ENCODE data around the gene KCTD10. TPM values are rescaled to one million over a fixed set of nuclear protein-coding genes. Genes with fewer than 3 reads are reported as not detected.

KCTD10 gene
- total and polyA plus RNA-seq, 9 of the 15 experiments (the other 6 are each of a cell fraction or from before 2014, with no cell fraction given): 1.9 to 37.5 (median 15.7) TPM

DNA sequence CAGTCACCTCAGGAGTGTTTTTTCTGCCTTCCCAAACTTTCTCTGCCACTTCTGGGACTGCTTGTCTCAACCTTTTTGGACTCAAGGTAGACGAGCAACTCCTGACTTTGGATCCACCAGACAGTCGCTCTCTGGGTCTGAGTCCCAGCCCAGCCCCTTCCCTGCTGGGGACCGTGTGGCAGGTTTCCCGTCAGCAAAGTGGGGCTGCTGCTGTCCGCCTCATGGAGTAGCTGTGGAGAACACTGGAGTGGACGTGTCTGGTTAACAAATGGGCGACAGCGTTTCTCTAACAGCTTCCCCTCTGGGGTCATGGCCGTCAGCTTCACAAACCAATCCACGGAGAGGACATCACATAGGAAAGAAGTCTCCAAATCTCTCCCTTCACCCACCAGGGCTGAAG is 54.8 kb downstream of the KCTD10 start:
- DNase-seq (ENCODE audit: extremely low read depth in 1 of 4, low spot score in 3 of 4) (no peak), ATAC-seq (no peak), FAIRE-seq (no peak)
- H3K4me2 ChIP-seq (ENCODE audit: insufficient read depth, low read length): no peak overlapping the region
- no peak overlapping the region for H3K27ac ChIP-seq (ENCODE audit: extremely low read depth, low read depth, low read length)
- H3K27me3 ChIP-seq (ENCODE audit: control insufficient read depth in 2 of 2, insufficient read depth in 2 of 2, low read length in 2 of 2): peaks cover 5 to 37% of the 10 kb centered on the region in 2 experiments; a peak in 4 of 5 replicates
- CTCF ChIA-PET (ENCODE audit: low intra/inter-chr PET ratio): no interaction called here
- H3K9me3 ChIP-seq (replicated peaks; ENCODE audit: control insufficient read depth, insufficient read depth, low read depth, low read length): 0 out of 2 replicates have a peak, but pooled peaks cover 3% of the 10 kb centered on the region
- H3K4me3 ChIP-seq: no peak overlapping the region
- H3K36me3 ChIP-seq (ENCODE audit: control insufficient read depth, insufficient read depth, low read length): no peaks in the 10 kb centered on the region
- POLR2A ChIA-PET: interaction anchor here (0.8 kb wide), 1 partner anchor 41 kb away, joined by 3 read pairs; no protein-coding TSS in a partner anchor
- WGBS (ENCODE audit: insufficient coverage, low coverage, missing lambda C conversion rate): 4% methylated on average over 10 of the region's 10 CpGs
- no peaks in the 10 kb centered on the region for H3K4me1 ChIP-seq (replicated peaks in 1 of 2; ENCODE audit: control insufficient read depth in 2 of 2, insufficient read depth in 2 of 2, low read length in 2 of 2)
- in situ Hi-C loops (cut with MboI): no loop called here
- H3K9me1 ChIP-seq (ENCODE audit: control insufficient read depth, insufficient read depth, low read length): no peaks in the 10 kb centered on the region
- H2AFZ ChIP-seq (ENCODE audit: low read depth, low read length): no peak overlapping the region
- H3K9ac ChIP-seq (ENCODE audit: insufficient read depth in 1 of 2, low read depth in 2 of 2, low read length in 2 of 2): peak overlapping the region in 1 of 2 experiments; percentile 65; a peak in 1 of 4 replicates
- 0 out of 2 replicates have a peak, but pooled peaks cover 2% of the 10 kb centered on the region for H4K20me1 ChIP-seq (replicated peaks; ENCODE audit: control insufficient read depth, insufficient read depth, low read length)
- no TSS peak for BruUV-seq (replicated peaks)
- intact Hi-C loops (cut with micrococcal nuclease): loop anchor here (10.0 kb wide), 1 partner anchor 93 kb away; no protein-coding TSS in a partner anchor
- H3K79me2 ChIP-seq (ENCODE audit: control insufficient read depth, insufficient read depth, low read length): no peaks in the 10 kb centered on the region
- no peak for TF ChIP-seq ZBTB33 (CRISPR knock-in tag; IDR thresholded peaks at IDR 0.05)
- no peak for TF ChIP-seq CBX1 (IDR thresholded peaks at IDR 0.05; ENCODE audit: low read depth)
- no peak for TF ChIP-seq MTA1 (IDR thresholded peaks at IDR 0.05; ENCODE audit: borderline replicate concordance)
- no peak for TF ChIP-seq ZNF830 (CRISPR knock-in tag; IDR thresholded peaks at IDR 0.05)
- TF ChIP-seq MBD1 (CRISPR knock-in tag; IDR thresholded peaks at IDR 0.05): no peak
- no peak for TF ChIP-seq ZNF511 (CRISPR knock-in tag; IDR thresholded peaks at IDR 0.05)
- no peak for TF ChIP-seq ZC3H11A (IDR thresholded peaks at IDR 0.05; ENCODE audit: low read depth, low read length)
- TF ChIP-seq HNRNPH1 (optimal IDR thresholded peaks at IDR 0.05; ENCODE audit: low read depth, low read length): no peak
- no peak for TF ChIP-seq TAF1 (IDR thresholded peaks at IDR 0.05; ENCODE audit: control insufficient read depth, extremely low read depth, insufficient read depth, low read length, severe bottlenecking)
- no peak for TF ChIP-seq CCNT2 (IDR thresholded peaks at IDR 0.05; ENCODE audit: borderline replicate concordance, extremely low read depth, insufficient read length, low read depth, low read length)
- no peak for TF ChIP-seq FOXK2 (conservative IDR thresholded peaks at IDR 0.05 in 1 of 2, IDR thresholded peaks at IDR 0.05 in 1 of 2; ENCODE audit: low read depth in 2 of 2)
- TF ChIP-seq MAZ (CRISPR knock-in tag; conservative IDR thresholded peaks at IDR 0.05 in 1 of 2, IDR thresholded peaks at IDR 0.05 in 1 of 2): no peak
- no peak for TF ChIP-seq ARID4B (CRISPR knock-in tag; IDR thresholded peaks at IDR 0.05)
